Activated naive CD4-positive, alpha-beta T cell (primary cell): ENCODE measurements around the gene SEC61B.

Experiments
- DNase-seq, 4 experiments: peaks; one replicate each; lab custom pipeline; 2025; lab: John Stamatoyannopoulos, UW

The SEC61B gene

DNA sequence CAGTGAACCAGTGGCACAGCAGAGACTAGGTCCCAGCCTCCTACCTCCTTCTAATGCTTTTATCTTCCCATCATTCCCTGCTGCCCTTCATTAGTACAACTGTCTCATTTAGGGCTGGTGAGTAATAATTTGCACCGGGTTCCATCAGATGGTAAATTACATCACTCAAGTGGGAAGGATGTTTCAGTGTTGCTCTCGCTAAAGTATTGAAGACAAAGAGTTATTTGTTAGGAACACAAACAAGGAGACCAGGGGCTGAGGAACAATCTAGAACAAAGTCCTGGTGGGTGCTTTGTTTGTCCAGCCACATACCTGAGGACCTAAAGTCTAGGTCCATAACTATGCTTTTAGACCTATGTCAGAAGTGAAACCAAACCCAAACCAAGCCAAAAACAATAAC lies 52.4 kb downstream of the SEC61B start:
- DNase-seq: no peak
